ENCODE measurements around the gene EGFL7. TPM values are rescaled to one million over a fixed set of nuclear protein-coding genes. Genes with fewer than 3 reads are reported as not detected.

Gene EGFL7
- total and polyA plus RNA-seq, 9 donors = 0.18 to 113 (median 43.4) TPM

- no peak overlapping the region for H3K4me3 ChIP-seq
- no peaks in the 10 kb centered on the region for H3K36me3 ChIP-seq
- no peak overlapping the region for H3K27ac ChIP-seq
- no peaks in the 10 kb centered on the region for H3K27me3 ChIP-seq
- TF ChIP-seq CTCF (IDR thresholded peaks at IDR 0.05) (no peak), POLR2A (IDR thresholded peaks at IDR 0.05) (no peak), EP300 (IDR thresholded peaks at IDR 0.05) (no peak)
- H3K4me1 ChIP-seq (ENCODE audit: insufficient read depth) = no peaks in the 10 kb centered on the region
- intact Hi-C loops (cut with DNase I) = no loop called here
- no peak for DNase-seq
- no peaks in the 10 kb centered on the region for H3K9me3 ChIP-seq
- 57 to 63% (median 63%) methylated on average over 7 of the region's 7 CpGs for WGBS, 3 donors
These were observed 42.8 kb downstream of the EGFL7 start for GRCh38 chr9:136705564-136705963.

GRCh38 chr9:136707011-136707410 is 44.3 kb downstream of the EGFL7 start:
- intact Hi-C loops (cut with DNase I) = no loop called here
- no peaks in the 10 kb centered on the region for H3K27me3 ChIP-seq
- no peak for DNase-seq
- H3K27ac ChIP-seq = no peak overlapping the region
- no peaks in the 10 kb centered on the region for H3K9me3 ChIP-seq
- no peak overlapping the region for H3K4me3 ChIP-seq
- WGBS, 3 donors = 85 to 96% (median 87%) methylated on average over 7 of the region's 7 CpGs
- TF ChIP-seq CTCF (IDR thresholded peaks at IDR 0.05) (no peak), POLR2A (IDR thresholded peaks at IDR 0.05) (no peak), EP300 (IDR thresholded peaks at IDR 0.05) (no peak)
- H3K36me3 ChIP-seq = no peaks in the 10 kb centered on the region
- H3K4me1 ChIP-seq (ENCODE audit: insufficient read depth) = no peaks in the 10 kb centered on the region

- H3K36me3 ChIP-seq = no peaks in the 10 kb centered on the region
- H3K4me1 ChIP-seq (ENCODE audit: insufficient read depth) = peaks cover 1% of the 10 kb centered on the region
- no peak overlapping the region for H3K27ac ChIP-seq
- intact Hi-C loops (cut with DNase I) = no loop called here
- no peak for DNase-seq
- 76 to 84% (median 81%) methylated on average over 22 of the region's 22 CpGs for WGBS, 3 donors
- TF ChIP-seq EP300 (IDR thresholded peaks at IDR 0.05) (no peak), POLR2A (IDR thresholded peaks at IDR 0.05) (no peak), CTCF (IDR thresholded peaks at IDR 0.05) (no peak)
- H3K9me3 ChIP-seq = no peaks in the 10 kb centered on the region
- H3K4me3 ChIP-seq = no peak overlapping the region
- no peaks in the 10 kb centered on the region for H3K27me3 ChIP-seq
These were observed 45.3 kb downstream of the EGFL7 start for GRCh38 chr9:136707849-136708517.

- peak in 2 of 5 donors; percentile 19 to 41 for DNase-seq
- Histone ChIP-seq H3K4me1 (ENCODE audit: insufficient read depth) (peaks cover 6% of the 10 kb centered on the region), H3K27me3 (no peaks in the 10 kb centered on the region), H3K36me3 (no peaks in the 10 kb centered on the region), H3K4me3 (no peak overlapping the region), H3K9me3 (no peaks in the 10 kb centered on the region), H3K27ac (no peak overlapping the region)
- intact Hi-C loops (cut with DNase I) = no loop called here
- 83 to 90% (median 83%) methylated on average over 24 of the region's 24 CpGs for WGBS, 3 donors
- TF ChIP-seq CTCF (IDR thresholded peaks at IDR 0.05) (no peak), POLR2A (IDR thresholded peaks at IDR 0.05) (no peak), EP300 (IDR thresholded peaks at IDR 0.05) (no peak)
These were observed 46.9 kb downstream of the EGFL7 start for GRCh38 chr9:136709454-136710109.

All from ovary (tissue), 9 donors.